Activated T-cell treated with anti-CD3 and anti-CD28 coated beads for 4 hours (primary cell): ENCODE data around the gene ANXA10.
"Not testable (repeated sequence)": the region's sequence is repeated elsewhere in the genome, so short reads cannot be mapped to it uniquely, and the experiment has no call there.

Source experiments
- DNase-seq: peaks from one replicate; pipeline ENCODE4 v3.0.0-alpha.2; 2020

The ANXA10 gene

GRCh38 chr4:168164045-168164444, 71.7 kb downstream of the ANXA10 start:
- DNase-seq, result no peak

- no peak for DNase-seq
Measured at GRCh38 chr4:168164915-168165548, 72.7 kb downstream of the ANXA10 start.

- DNase-seq, result no peak
Measured at GRCh38 chr4:168167714-168168284, 75.5 kb downstream of the ANXA10 start.

- no peak for DNase-seq
Measured at GRCh38 chr4:168174308-168174707, 82.0 kb downstream of the ANXA10 start.

- DNase-seq, result no peak
Measured at GRCh38 chr4:168177546-168178149, 85.3 kb downstream of the ANXA10 start.

GRCh38 chr4:168183717-168184571, 91.6 kb downstream of the ANXA10 start:
- no peak for DNase-seq

GRCh38 chr4:168188754-168189153, 96.4 kb downstream of the ANXA10 start:
- no peak for DNase-seq

GRCh38 chr4:168197926-168198325, 105.6 kb downstream of the ANXA10 start:
- DNase-seq, result no peak

GRCh38 chr4:168199260-168199957, 107.1 kb downstream of the ANXA10 start:
- no peak for DNase-seq

GRCh38 chr4:168200685-168201084, 108.3 kb downstream of the ANXA10 start:
- DNase-seq, result no peak

GRCh38 chr4:168203233-168203911, 111.0 kb downstream of the ANXA10 start:
- DNase-seq, result no peak

- DNase-seq, result no peak
Measured at GRCh38 chr4:168208957-168209614, 116.7 kb downstream of the ANXA10 start.

GRCh38 chr4:168212656-168213055, 120.3 kb downstream of the ANXA10 start:
- no peak for DNase-seq

- DNase-seq, result not testable (repeated sequence)
Measured at GRCh38 chr4:168213511-168213910, 121.2 kb downstream of the ANXA10 start.

- no peak for DNase-seq
Measured at GRCh38 chr4:168218645-168219044, 126.3 kb downstream of the ANXA10 start.

GRCh38 chr4:168220893-168221292, 128.6 kb downstream of the ANXA10 start:
- no peak for DNase-seq

- no peak for DNase-seq
Measured at GRCh38 chr4:168221301-168221700, 129.0 kb downstream of the ANXA10 start.
